NCI-H2196 (cell line): ENCODE data around the gene FAM168A.
A peak's percentile ranks its signal among the peaks of the same experiment; 100 is the strongest.

ENCODE experiments used
- DNase-seq: peaks from one replicate; lab custom pipeline; 2025; ENCODE audit not compliant: unreplicated experiment; lab: John Stamatoyannopoulos, UW

The FAM168A gene

GRCh38 chr11:73404048-73404447, 193.9 kb downstream of the FAM168A start:
- peak; percentile 53 for DNase-seq

DNA sequence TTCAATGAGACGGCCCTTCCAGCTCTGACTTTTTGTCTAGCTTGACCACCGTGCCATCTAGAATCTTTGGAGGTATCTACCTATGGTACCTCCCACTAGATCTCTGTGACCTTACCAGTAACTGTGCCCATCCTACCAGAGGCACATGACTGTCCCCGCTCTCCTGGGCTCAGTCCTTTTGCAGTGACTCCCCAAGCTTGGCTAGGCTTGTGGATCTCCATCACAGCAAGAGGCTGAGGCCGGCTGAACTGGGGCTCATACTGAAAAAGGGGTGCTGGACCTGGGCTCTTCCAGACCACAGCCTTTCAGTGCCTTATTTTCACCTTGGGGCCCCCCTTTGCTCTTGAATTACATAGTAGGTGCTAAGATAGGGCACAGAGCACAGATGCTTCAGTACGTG, 194.4 kb downstream of the FAM168A start:
- no peak for DNase-seq

GRCh38 chr11:73402834-73403185, 195.1 kb downstream of the FAM168A start:
- DNase-seq: peak; percentile 26

DNA sequence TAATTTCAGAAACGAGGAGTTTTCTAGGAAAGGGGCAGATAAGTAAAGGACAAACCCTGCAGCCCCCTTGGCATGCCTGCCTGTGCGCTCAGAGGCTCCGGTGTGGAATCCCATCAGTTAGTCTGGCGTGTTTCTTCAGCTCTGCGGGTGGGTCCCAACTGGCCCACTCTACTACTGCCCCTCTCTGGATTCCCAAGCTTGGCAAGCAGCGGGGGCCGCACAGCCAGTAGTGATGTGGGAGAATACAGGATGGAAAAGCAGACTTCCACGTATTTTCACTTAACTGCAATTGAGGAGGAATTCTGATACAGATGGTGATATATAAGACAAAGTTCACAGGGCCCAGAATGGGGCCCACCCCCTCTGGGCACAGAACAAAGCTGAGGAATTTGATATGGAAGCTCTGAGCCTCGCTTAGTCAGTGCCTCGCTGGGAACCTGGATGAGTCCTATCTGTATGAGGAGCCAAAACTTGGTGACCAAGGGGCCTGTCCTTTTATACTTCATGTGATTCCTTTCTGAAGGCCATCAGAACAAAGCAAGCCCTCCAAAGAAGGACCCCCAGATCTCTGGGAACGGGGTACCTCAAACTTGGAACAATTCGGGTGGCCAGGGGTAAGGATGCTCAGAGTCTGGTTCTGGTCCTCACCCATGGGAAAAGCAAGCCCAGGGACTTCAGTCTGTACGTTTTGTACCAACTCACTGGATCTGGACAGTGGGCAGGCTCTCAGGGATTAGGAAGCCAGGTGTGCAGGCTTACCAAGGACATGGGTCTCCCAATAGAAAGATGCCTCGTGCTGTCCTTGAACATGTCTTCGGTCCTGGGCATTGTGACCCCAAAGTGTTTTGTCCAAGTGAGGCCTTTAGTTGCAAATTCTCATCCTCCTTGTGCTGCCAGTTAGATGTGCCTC, 195.7 kb downstream of the FAM168A start:
- no peak for DNase-seq

GRCh38 chr11:73401217-73401923, 196.5 kb downstream of the FAM168A start:
- DNase-seq: no peak

- no peak for DNase-seq
Measured at GRCh38 chr11:73400293-73400692, 197.6 kb downstream of the FAM168A start.

GRCh38 chr11:73399636-73400035, 198.3 kb downstream of the FAM168A start:
- DNase-seq: no peak

GRCh38 chr11:73399159-73399590, 198.7 kb downstream of the FAM168A start:
- DNase-seq: no peak

DNA sequence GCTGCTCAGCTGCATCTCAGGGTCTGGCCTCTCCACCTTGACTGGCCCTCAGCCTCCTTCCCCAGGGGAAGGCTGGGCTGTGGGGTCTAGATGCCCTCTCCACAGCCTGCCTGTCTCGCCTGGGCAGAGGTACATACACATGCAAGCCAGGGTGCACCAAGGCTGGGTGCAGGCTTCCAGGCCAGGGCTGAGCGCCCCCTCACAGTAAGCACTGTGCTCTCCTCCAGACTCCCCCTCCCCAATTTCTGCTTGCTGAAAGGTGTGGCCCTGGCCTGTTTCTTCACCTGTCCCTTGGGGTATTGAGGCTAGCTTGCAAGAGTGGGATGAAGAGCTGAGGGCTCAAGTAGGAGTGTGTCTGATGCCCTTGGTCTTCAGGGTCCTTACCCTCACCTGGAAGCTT, 199.2 kb downstream of the FAM168A start:
- no peak for DNase-seq

DNA sequence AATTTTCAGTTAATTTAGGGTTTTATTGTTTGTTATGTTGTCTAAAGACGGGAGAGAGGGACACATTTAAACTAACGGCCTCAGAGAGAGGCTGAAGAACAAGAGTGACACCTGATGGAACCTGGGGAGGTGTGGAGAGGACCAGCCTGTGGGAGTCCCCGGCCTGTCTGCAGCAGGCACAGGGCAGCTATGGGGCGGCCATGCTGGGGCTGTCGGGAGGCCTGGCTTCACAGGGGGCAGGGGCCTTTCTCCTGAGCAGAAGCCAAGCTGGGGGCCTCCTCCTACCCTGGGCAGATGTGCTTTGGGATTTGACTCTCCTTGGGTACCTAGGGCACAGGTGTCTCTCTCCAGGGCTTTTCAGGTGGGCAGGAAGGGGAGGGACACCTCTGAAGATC, 199.8 kb downstream of the FAM168A start:
- no peak for DNase-seq

GRCh38 chr11:73397468-73398131, 200.3 kb downstream of the FAM168A start:
- DNase-seq: no peak

- DNase-seq: no peak
Measured at GRCh38 chr11:73396985-73397384, 200.9 kb downstream of the FAM168A start.

GRCh38 chr11:73396251-73396930, 201.5 kb downstream of the FAM168A start:
- DNase-seq: no peak

DNA sequence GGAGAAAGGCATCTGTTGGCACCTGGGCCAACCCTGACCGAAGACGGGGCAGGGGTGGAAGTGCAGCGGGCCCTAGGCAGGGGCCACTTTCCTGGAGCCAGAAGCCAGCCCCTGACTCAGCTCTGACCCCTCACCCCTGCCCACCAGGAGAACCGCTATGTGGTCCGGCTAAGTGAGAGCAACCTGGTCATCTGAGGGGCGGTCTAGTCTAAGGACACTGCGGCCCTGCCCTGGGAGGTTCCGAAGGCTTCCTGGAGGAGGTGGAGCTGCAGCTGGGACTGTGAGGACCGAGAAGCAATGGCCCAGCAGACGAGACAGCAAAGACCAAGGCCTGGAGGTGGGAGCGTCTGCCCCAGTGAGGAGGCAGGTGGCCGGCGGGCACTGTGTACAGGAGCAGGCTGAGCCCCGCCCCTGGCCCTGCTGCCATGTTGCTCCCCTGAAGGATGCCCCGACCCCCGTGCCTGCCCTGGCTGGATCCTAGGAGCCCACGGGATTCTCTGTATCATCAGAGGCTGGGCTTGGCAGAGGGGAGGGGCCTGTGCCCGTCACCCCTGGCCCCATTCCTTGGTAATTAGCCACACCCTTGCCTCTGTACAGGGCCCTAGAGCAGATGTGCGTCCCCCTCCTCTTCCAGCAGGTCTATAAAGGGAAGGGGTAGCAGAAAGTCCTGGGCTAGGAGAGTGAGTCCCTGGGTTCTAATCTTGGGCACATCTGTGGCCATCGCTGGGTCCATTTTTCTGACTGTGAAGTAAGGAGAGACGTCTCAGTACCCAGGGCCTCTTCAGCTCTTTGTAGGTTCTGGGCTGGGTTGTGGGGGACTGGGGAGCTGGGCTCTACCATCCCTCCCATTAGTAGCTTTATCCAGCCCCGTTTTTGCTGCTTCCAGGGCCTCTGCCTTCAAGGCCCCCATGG, 202.4 kb downstream of the FAM168A start:
- no peak for DNase-seq

DNA sequence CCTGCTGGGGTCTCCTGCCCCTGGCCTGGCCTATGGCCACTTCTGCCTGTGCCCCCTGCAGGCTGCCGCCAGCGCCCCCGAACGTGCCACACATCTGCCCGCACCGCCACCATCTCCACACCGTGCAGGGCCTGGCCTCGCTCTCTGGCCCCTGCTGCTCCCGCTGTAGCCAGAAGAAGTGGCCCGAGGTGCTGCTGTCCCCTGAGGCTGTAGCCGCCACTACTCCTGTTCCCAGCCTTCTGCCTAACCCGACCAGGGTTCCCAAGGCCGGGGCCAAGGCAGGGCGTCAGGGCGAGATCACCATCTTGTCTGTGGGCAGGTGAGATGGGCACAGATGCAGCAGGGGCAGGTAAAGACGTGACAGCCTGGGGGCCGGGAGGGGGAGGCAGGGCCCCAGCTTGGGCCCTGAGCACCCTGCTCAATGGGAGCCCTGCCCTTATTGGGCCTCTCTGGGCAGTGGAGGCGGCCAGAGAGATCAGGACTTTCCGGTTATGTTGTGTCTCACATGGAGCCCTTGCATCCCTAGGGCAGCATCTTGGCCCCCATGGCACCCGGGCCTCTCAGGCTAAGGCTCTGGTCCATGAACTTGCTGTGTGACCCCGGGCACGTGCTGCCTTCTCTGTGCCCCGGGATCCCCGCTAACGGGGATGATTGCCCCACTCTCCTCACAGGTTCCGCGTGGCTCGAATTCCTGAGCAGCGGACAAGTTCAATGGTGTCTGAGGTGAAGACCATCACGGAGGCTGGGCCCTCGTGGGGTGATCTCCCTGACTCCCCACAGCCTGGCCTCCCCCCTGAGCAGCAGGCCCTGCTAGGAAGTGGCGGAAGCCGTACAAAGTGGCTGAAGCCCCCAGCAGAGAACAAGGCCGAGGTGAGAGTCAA, 203.3 kb downstream of the FAM168A start:
- no peak for DNase-seq

DNA sequence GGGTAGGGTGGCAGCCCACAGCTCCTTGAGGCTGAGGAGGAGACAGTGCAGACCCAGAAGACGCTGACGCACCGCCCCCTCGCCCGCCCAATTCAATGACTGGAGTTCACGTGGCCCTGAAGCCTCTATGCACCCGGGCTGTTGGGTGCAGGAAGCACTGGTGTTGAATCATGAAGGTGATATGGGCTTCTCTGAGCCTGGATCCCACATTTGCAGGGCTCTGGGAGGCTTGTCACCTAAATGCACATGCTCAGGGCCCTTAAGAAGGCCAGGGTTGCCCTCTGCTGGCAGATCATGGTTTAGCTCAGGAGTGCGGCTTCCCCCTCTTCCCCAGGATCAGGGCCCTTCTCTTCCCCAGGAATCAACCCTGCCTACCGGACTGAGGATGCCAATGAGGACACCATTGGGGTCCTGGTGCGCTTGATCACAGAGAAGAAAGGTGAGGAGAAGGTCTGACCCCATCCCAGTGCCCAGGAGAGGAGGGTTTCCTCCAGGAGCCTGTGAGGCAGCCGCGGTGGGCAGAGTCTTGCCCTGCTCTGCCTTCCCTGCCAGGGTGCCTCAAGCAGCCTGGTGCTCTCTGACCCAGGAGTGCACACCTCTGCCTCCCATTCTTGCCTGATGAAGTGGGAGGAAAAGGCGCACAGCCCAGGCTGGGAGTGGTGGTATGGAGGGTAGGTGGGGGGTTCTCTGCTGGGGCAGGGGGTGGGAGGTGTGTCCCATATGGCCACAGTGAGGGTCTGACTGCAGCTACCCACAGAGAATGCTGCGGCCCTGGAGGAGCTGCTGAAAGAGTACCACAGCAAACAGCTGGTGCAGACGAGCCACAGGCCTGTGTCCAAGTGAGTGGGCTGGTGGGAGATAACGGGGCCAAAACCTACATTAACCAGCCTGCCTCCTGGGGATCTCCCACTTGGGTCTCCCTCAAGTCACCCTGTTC, 204.2 kb downstream of the FAM168A start:
- DNase-seq: peak; percentile 67

DNA sequence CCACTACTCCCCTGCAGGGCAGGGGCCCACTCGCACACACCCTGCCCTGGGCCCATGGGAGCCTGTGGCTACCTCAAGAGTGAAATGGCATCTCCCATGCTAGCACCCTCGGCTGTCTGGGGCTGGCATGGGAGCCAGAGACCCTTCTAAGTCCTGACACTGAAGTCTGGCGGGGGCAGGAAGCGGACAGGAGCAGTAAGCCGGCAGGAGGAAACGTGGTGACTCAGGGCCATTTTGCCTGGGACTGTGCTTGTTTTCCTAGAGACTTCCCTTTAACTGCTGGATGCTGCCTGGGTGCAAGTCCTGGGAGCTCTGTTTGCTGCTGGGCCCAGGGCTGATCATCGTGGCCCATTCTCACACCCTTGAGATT, 204.9 kb downstream of the FAM168A start:
- DNase-seq: no peak
